NCI-H1417 treated with DMSO at 0.1 percent for 48 hours (cell line): ENCODE results near the gene ADH4.
"Not testable (repeated sequence)": the region's sequence is repeated elsewhere in the genome, so short reads cannot be mapped to it uniquely, and the experiment has no call there.

Experiments
- DNase-seq: peaks from one replicate; lab custom pipeline; 2025; lab: John Stamatoyannopoulos, UW

The ADH4 gene

DNA sequence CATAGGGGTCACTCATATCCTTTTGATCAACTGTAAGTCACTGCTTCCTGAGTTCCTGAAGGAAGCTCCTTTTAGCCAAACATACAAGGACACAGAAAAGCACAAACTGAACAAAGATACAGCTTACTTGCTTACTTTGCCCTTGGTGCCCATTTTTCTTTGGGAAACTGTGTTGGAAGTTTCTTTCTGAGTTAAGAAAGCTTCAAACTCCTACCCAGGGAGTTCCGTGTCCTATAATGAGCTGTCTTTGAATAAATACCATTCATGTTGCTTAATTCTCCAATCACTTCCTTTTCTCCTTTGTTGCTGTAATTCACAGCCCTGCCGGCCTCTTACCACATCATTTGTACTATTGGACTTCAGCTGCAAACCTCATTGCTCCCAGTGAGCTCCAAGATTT lies at the start of gene ADH4:
TSS of gene ADH4 (minus strand) at position 228 of the 400 bp plus-strand sequence. CDS start at position 153, 75 bp downstream.
- no peak for DNase-seq

GRCh38 chr4:99190336-99190735 lies 46.2 kb upstream of the ADH4 start:
- DNase-seq, result no peak

GRCh38 chr4:99189900-99190299 lies 45.8 kb upstream of the ADH4 start:
- DNase-seq, result not testable (repeated sequence)

DNA sequence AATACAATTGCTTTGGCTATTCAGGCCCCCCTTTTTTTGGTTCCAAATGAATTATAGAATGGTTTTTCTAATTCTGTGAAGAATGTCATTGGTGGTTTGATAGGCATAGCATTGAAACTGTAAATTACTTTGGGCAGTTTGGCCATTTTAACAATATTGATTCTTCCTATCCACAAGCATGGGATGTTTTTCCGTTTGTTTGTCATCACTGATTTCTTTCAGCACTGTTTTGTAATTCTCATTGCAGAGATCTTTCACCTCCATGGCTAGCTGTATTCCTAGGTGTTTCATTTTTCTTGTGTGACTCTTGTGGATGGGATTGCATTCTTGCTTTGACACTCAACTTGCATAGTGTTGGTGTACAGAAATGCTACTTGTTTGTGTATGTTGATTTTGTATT lies 41.9 kb upstream of the ADH4 start:
- no peak for DNase-seq

DNA sequence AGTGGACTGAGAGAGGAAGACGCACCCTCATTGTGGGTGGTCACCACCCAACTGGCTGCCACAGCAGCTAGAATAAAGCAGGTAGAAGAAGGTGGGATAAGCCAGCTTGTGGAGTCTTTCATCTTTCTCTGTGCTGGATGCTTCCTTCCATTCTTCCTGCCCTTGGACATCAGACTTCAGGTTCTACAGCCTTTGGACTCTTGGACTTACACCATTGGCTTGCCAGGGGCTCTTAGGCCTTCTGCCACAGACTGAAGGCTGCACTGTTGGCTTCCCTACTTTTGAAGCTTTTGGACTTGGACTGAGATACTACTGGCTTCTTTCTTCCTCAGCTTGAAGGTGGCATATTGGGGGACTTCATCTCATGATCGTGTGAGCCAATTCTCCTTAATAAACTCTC lies 41.5 kb upstream of the ADH4 start:
- no peak for DNase-seq

DNA sequence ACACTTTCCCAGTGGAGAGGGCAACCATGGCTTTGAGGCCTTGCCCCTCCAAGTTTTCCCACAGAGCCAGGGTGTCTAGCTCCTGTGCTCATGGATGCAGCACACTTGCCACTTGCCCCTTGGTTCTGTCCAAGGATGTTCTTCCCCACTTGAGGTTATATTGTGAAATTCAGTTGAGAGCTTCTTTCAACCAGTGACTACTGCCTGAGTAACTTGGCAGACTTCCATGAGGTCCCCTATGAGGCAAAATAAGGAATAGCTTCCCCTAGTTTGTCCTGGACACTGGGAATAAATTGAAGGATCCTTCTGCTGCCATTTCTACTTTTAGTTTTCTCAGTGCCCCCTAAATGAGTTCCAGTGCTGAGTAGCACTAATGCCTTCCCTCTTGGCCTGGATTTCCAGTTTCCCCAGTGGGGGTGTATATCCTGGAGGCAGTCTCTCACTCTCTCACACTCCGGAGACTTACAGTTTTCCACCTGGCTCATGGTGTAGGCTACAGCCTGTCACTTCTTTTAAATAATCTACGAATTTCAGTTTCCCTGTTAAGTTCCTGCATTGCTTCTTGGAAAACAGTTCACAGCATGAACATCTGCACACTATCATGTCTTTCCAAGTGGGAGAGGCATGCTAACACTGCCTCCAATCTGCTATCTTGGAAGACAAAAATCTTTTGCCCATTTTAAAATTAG lies 36.4 kb upstream of the ADH4 start:
- DNase-seq, result no peak

DNA sequence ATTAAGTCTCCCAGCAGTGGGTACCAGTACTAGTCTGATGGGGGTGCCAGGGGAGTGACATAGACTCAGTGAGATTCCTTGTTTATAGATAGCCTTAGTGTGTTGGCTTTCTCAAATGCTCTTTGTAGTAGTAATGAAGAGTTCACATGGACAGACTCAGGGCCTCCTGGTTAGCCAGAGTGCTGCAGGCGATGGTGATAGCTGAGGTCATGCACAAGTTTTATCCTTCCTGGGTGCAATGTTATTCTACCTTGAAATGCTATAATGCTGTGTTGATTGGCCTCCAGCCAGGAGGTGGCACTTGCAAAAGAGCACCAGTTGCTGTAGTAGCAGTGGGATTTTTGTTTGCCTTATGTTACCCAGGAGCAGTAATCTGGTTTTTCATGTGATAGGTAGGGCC lies 35.5 kb upstream of the ADH4 start:
- no peak for DNase-seq

DNA sequence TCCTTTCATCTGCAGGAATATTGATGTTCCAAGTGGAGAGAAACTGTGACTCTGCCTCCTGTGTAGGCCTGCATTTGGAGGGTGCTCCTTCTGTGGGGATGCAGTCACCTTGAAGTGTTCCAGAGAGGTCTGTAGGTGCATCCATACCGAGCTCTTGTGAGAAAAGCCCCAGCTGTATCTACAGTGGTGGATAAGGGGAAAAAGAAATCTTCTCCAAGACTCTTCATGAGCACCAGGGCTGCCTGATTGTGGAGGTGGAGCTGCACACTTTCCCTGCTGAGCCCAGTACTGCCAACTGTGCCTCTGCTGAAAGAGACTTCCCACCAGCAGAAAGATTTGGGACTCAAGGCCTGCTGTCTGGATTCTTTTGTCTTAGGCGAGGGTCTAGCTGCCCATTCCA lies 35.1 kb upstream of the ADH4 start:
- no peak for DNase-seq

DNA sequence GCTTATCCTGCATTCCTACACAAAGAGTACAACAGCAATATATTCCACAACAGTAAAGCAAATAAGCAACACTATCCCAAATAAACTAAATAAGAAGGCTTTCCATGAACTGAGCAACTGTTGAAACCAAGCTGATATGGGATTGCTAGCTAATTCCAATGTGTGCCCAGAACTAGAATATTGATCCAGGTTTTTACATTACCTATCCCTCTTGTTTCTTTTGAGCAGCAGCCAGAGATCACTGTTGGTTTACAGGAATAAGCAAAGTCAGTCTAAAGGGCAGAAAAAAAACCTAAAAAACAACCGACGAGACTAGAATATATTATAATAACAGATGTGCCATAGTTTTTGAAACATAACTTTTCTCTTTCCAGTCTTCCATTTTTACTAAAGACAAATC lies 22.4 kb upstream of the ADH4 start:
- no peak for DNase-seq

- DNase-seq, result no peak
Observed at GRCh38 chr4:99165978-99166377, 21.9 kb upstream of the ADH4 start.

- DNase-seq, result no peak
Observed at GRCh38 chr4:99161373-99162099, 17.4 kb upstream of the ADH4 start.

- DNase-seq, result no peak
Observed at GRCh38 chr4:99159699-99160098, 15.6 kb upstream of the ADH4 start.

DNA sequence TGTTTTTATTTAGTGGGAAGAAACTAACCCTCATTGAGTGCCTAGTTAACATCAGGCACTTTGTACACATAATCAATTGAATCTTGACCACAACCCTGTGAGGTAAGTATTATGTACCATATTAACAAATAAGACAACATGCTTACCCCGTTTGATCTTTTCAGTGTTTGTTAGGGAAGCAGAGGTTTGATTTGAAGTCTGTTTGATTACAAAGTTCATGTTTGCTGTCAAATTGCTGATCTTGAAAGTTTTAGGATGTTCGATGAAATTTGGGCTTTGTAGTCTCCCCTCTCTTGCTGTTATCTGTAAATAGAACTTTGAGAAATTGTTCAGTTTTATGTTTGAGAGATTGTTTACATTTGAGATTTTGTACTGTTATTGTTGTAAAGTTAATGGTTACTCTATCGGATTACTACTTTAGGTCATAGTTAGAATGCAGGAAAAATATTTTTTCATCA lies 13.4 kb upstream of the ADH4 start:
- no peak for DNase-seq

GRCh38 chr4:99156992-99157391 lies 12.9 kb upstream of the ADH4 start:
- no peak for DNase-seq

GRCh38 chr4:99154658-99155342 lies 10.7 kb upstream of the ADH4 start:
- no peak for DNase-seq

- DNase-seq, result no peak
Observed at GRCh38 chr4:99151995-99152394, 7.9 kb upstream of the ADH4 start.

DNA sequence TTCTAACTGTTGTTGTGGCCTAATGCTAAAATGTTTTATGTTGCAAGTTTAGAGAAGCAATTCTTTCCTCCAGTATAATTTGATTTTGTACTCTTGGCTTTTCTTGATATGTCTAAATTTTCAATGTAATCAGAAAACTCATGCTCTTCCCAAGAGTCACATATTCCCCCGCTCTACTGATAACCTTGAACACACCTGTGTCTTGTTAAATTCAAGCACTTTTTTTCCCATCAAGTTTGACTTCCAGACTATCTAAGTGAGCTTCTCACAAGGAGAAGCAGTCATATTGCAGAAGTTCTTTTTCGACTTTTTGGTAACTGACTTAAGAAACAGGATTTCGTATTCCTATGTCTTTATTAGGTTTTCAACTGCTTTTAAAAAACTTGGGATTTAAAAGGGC lies 7.4 kb upstream of the ADH4 start:
- no peak for DNase-seq

DNA sequence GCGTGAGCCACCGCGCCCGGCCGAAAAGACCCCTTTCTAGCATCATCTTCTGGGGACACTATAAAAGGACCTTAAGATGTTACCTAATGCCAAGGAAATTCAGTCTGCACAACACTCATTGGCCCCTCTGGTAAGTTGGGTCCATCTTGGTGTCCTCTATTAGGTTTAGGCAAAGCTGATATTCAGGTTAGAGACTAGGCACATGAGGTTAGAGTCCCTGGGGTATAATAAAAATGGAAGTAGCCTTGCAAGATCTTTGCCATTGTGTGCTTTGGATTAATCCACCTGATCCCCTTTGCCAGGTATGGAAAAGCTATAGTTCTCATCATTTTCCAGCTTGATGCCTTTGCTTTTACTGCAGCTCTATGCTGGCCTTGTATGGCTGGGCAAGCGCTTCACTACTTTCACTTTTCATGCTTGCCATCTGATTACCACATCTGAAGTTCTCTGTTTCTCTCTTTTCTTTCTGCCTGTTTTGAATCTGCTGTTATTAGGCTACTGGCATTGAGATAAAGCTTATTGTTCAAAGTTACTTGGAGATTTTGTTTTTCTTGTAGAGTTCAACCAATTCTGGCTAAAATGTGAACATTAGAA lies 5.4 kb upstream of the ADH4 start:
- no peak for DNase-seq

- no peak for DNase-seq
Observed at GRCh38 chr4:99148550-99148949, 4.5 kb upstream of the ADH4 start.

GRCh38 chr4:99144587-99144986 lies 490 bp upstream of the ADH4 start:
- DNase-seq, result no peak

DNA sequence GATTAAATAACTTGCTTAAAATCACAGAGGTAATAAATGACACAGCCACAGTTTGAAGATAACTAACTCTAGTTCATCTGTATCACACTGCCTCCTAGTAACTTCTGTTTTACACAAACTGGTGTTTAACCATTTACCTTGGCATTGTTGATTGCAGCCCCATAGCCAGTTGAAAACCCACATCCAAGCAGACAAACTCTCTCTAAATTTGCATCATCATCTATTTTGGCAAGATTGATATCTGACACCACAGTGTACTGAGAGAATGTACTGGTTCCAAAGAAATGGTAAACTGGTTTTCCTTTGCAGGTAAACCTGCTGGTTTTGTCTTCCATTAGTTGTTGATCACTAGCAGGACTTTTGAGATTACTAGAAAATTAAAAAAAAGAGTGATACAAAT lies 7.8 kb downstream of the ADH4 start:
- no peak for DNase-seq

- no peak for DNase-seq
Observed at GRCh38 chr4:99135541-99136162, 8.4 kb downstream of the ADH4 start.
